HG03108 (cell line): ENCODE results near the gene FAM83E.
A peak's percentile ranks its signal among the peaks of the same experiment; 100 is the strongest.
"Not testable (repeated sequence)": the region's sequence is repeated elsewhere in the genome, so short reads cannot be mapped to it uniquely, and the experiment has no call there.

Experiments
- ATAC-seq: cut with Tn5 transposase; IDR thresholded peaks from one replicate; pipeline ENCODE4 v1.9.1; 2021; ENCODE audit warnings: moderate library complexity; ENCODE audit not compliant: unreplicated experiment

Gene FAM83E

DNA sequence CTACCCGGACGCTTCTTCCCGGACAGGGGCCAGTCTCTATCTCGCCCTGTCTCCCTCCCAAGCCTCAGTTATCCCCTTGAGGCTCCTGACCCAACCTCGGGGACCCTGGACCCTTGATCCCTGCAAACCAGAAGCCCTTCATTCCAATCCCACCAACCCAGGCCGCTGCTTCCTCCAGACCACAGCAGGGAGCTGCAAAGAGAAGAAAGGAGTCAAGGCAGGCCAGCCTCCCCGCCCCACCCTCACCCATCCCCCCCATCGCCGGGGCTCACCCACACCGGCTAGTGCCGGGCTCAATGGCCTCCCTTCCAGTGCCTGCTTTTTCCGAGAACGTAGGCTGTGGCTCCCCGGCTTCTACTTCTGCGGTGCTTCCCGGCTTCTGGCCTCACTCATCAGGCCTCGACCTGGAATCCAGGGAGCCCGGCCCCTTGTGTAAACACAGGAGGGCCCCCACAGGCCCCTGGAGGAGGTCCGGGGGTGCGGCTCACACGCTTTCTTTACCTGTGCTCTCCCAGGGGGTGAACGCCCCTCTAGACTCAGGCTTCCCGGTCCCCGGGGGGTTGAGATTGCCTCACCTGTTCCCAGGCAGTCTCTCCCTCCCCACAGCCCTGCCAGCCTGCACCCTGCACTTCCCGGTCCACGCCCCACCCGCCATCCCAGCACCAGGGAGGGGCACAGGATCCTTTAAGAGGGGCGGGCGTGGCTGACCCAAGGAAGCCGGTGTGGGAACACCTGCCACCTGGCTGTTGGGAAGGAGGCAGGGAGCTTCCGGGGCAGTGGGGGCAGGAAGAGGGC, at the start of gene FAM83E:
FAM83E (minus strand) TSS at position 641 of the 795 bp plus-strand sequence. CDS start 1,704 bp downstream, outside the sequence.
- ATAC-seq: no peak

- no peak for ATAC-seq
These were observed 49.6 kb upstream of the FAM83E start for GRCh38 chr19:48664476-48664875.

DNA sequence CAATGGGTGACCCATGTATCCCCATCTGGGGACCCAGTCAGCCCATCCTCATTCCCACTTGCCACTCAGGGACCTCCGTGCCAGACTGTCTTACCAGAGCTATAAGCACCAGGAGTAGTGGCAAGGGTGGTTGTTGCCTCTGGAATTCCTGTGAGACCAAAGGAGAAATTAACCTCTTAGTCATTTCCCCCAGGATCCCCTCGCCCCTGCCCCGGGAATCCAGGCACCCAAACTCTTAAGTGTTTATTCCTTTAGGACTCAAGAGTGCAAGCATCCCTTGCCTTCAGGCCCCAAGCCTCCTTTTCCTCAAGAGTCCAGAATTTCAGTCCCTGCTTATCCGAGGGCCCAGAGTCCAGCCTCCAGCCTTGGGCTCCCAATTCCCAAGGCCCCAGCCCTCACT, 48.8 kb upstream of the FAM83E start:
- no peak for ATAC-seq

- no peak for ATAC-seq
These were observed 46.8 kb upstream of the FAM83E start for GRCh38 chr19:48661711-48662090.

DNA sequence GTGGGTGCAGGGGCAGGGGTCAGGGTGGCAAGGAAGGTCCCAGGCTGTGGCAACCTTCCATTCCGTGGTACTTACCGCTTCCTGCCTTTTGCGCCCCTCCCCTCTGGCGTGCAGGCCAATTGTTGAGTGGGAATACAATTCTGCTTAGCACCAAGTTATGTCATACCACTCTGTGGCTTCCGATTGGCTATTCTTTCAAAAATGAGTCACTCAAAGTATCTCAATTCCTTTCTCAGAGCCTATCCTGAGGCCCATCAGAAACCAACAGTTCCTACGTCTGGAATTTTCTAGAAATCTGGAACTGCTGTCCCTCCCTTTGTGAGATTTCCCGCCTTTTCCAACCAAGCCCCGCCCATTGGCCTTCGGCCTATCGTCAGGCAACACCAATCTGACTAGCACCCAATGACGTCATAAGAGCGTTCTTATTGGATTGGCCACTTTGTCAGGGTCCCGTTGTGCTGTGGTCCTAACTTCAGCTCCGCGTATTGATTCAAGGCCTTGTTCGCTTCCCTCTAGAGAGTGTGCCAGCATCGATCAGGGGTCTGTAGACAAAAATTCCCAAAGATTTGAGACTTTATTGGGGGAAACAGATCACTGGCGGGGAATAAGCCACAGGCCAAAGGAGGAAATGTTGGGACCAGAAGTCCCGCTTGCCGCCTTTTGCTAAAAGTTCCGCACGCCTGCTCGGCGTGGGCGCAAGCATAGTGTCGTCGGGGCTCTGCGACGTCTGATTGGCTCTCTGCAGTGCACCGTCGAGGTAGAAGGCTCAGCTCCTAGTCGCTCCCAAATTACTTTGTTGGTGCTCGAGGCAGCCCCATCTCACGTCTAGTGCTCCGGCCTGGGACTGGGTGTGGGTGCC, 46.2 kb upstream of the FAM83E start:
- peak; percentile 71 for ATAC-seq

DNA sequence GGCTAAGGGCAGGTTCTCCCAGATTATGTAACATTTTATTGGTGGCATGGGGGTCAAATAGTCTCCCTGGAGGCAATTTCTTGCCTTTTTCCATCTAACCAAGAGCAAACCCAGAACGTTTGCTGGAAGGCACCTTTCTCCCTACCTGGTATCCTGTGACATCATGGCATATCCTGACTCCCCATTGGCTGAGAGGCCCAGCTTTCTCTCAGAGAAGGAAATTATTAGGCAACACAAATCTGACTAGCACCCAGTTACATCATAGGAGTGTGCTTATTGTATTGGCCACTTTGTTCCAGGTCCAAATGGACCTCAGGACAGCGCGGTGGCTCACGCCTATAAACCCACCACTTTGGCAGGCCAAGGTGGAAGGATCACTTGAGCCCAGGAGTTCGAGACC, 44.9 kb upstream of the FAM83E start:
- ATAC-seq: no peak

DNA sequence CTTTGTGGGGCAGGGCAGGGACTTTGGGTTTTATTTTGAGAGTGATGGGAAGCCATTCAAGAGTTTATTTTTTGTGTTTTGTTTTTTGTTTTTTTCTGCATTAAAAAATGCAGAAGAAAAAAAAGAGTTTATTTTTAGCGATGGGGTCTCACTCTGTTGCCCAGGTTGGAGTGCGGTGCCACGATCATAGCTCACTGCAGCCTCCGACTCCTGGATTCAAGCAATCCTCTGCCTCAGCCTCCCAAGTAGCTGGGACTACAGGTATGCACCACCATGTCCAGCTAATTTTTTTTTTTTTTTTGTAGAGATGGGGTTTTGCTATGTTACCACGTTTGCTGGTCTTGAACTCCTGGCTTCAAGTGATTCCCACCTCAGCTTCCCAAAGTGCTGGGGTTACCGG, 43.6 kb upstream of the FAM83E start:
- no peak for ATAC-seq

- ATAC-seq: not testable (repeated sequence)
These were observed 43.0 kb upstream of the FAM83E start for GRCh38 chr19:48657828-48658227.

- ATAC-seq: no peak
These were observed 42.1 kb upstream of the FAM83E start for GRCh38 chr19:48656840-48657474.

- ATAC-seq: no peak
These were observed 39.6 kb upstream of the FAM83E start for GRCh38 chr19:48654299-48655059.

DNA sequence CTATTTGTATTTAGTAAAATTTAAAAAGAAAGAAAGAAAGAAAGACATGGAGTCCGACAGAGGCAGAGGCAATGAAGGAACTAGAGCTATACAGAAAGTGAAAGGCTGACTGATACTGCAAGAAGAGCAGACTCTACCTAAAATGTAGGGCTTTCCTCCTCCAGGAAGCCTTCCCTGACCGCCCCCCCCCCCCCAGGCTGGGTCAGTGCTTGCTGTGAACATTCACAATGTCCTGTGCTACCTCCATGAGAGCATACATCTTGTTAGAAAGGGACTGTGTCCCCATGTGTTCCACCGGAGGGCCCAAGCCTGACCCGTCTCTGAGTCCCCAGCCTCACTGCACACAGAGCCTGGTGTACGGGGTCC, 36.8 kb upstream of the FAM83E start:
- ATAC-seq: no peak

GRCh38 chr19:48650974-48651682, 36.3 kb upstream of the FAM83E start:
- no peak for ATAC-seq

DNA sequence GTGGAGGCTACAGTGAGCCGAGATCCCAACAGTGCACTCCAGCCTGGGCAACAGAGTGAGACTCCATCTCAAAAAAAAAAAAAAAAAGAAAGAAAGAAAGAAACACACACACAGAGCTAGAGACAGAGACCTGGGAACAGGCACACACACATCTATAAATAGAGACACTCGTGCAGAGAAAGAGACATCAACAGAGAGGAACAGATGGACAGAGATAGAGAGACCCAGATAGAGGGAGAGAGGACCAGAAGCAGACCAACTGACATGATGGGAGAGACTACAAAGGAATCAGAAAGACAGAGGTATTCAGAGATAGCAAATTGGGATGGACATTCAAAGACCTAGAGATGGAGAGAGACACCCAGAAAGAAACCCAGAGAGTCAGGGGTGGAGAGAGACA, 33.3 kb upstream of the FAM83E start:
- ATAC-seq: no peak

DNA sequence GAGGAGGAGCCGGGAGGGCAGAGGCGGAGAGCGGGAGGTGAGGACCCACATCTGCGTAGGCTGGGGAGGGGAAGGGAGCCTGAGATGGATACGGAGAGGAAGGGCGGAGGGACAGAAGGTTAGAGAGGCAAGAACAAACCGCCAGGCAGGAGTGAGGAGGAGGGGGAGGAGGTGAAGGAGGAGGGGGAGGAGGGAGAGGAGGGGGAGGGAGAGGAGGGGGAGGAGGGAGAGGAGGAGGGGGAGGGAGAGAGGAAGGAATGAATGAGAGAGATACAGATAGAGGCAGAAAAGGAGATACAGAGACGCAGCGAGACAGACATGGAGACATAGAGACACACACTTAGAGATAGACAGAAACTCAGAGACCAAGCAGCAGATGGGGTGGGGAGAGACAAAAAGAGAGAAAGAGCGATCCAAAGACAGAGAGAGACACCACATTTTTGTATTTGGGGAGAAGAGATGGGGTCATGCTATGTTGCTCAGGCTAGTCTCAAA, 31.9 kb upstream of the FAM83E start:
- ATAC-seq: no peak

DNA sequence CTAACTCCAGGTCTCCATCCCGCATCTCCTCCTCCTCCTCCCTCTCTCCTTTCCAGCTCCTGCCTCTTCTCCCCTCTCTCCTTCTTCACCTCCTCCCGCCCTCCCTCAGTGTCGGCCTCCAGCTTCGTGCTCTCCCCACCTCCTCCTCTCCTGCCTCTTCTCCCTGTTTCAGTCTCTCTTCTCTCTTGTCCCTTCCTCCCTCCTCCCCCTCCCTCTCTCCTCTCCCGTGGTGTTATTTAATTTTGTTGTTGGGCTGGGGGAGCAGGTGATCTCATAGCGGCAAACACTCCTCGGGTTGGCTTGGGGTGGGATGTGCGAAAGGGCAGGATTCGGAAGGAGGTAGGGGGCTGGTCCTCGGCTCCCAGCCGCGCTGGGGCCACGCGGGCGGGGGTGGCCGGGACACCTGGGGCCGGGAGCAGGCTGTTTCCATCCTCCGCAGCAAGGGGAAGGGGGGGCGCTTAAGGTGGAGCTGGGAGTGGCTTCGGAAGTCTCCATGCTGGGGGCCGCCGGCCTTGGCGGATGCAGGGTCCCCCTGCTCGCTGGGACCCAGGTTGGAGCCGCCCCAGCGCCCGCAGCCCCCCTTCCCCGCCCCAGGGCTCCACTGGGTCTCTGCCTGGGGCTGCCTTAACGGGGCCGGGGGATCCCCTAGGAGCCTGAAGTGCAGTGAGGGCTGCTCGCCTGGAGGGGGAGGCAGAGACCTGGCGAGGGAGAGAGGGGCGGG, 31.3 kb upstream of the FAM83E start, which contains the start of gene CA11:
CA11 (minus strand) TSS at position 187 of the 721 bp plus-strand sequence. CDS start 555 bp downstream, outside the sequence.
- ATAC-seq: peak; percentile 71

DNA sequence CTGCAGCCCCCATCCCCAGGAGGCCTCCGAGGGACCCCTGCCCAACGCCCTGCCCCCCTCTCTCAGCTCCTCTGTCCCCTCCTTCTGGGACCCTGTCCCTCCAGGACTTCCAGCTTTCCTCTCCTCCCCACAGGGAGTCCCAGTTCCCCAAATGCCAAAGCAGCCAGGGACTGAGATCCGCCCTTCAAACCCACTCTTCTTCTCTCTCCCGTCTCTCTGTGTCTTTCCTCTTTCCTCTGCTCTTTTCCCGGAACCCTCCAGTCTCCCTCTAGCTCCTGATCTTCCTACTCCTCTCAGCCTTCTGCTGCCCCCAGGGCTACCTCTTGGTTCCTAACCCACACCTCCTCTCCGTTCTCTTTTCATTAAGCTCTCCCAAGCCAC, 30.7 kb upstream of the FAM83E start:
- ATAC-seq: no peak

DNA sequence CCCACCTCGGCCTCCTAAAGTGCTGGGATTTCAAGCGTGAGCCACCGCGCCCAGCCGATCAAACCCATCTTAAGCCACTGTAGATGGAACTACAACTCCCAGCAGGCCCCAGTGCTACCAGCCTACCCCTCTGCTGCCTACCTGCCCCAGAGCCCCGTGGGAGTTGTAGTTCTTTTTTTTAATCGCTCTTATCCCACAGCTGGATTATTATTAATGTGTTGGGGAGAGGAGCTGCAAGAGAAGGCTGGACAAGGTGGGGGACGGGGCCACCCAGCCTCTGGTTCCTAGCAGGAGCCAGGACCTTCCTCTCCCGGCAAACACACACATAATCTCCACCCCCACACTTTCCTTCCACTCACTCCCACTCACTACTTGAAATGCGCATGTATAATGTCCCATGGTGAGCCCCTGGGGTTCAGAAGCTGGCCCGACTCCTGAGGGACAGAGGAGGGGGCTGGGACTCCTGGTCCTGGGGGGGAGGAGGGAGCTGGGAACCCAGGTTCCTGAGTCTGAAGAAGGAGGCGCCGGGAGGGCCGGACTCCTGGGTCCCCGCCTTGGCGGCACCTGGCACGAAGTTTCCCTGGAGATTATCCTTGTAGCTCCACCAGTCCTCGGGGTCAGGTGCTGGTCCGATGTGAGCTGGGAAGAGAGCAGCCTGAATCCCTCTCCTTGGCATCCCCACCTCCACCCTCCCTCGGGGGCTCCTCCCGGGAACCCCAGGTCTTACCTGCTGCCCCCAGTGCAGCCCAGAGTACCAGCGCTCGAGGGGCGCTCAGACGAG, 30.2 kb upstream of the FAM83E start:
- peak; percentile 42 for ATAC-seq

- ATAC-seq: no peak
These were observed 29.5 kb upstream of the FAM83E start for GRCh38 chr19:48644355-48644754.

DNA sequence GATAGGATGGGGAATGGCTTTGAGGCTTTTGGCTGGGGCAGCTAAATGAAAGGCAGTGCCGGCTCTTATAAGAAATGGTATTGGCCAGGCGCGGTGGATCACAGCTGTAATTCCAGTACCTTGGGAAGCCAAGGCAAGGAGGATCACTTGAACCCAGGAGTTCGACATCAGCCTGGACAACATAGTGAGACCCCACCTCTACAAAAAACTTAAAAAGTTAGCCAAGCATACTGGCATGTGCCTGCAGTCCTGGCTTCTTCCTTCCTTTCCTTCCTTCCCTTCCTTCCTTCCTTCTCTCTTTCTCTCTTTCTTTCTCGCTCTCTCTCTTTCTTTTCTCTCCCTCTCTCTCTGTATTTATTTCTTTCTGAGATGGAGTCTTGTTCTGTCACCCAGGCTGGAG, 28.0 kb upstream of the FAM83E start:
- ATAC-seq: no peak
